Neutrophil (primary cell): ENCODE measurements around the gene SFXN4.
"Not testable (repeated sequence)": the region's sequence is repeated elsewhere in the genome, so short reads cannot be mapped to it uniquely, and the experiment has no call there.

Source experiments
- H3K27ac ChIP-seq: fragments of 200-600 bp; sonication (generic); 2 replicates; pipeline ENCODE4 v1.5.1; 2016; ENCODE audit warnings: mild to moderate bottlenecking, moderate library complexity
- H3K27me3 ChIP-seq: fragments of 200-600 bp; sonication (generic); 2 replicates; pipeline ENCODE4 v1.6.0; 2016; ENCODE audit warnings: mild to moderate bottlenecking
- H3K36me3 ChIP-seq: fragments of 200-600 bp; sonication (generic); 2 replicates; pipeline ENCODE4 v1.5.1; 2017
- H3K4me1 ChIP-seq, 2 experiments: fragments of 200-600 bp in 1 of 2; sonication (generic) in 1 of 2; 1 replicate in 1 of 2; 2 replicates in 1 of 2; pipeline versions ENCODE4 v1.5.1 to v1.6.1; 2013 to 2016; ENCODE audit warnings: low read depth in 1 of 2, low read length in 1 of 2, mild to moderate bottlenecking in 1 of 2, moderate library complexity in 1 of 2; ENCODE audit not compliant: control insufficient read depth in 1 of 2, insufficient read depth in 1 of 2
- H3K4me3 ChIP-seq, 2 experiments: fragments of 200-600 bp in 1 of 2; sonication (generic) in 1 of 2; 1 replicate in 1 of 2; 2 replicates in 1 of 2; pipeline ENCODE4 v1.5.1; 2013 to 2016; ENCODE audit warnings: low read depth in 1 of 2, low read length in 1 of 2, mild to moderate bottlenecking in 1 of 2, moderate library complexity in 1 of 2
- H3K9me3 ChIP-seq: fragments of 200-600 bp; sonication (generic); 2 replicates; pipeline ENCODE4 v1.5.1; 2016
- TF ChIP-seq, protein P1 (sequence below): fragments of 200-600 bp; sonication (generic); IDR thresholded peaks from 2 replicates; pipeline ENCODE4 v1.5.1; 2016; ENCODE audit warnings: antibody characterized with exemption

SFXN4 gene

DNA sequence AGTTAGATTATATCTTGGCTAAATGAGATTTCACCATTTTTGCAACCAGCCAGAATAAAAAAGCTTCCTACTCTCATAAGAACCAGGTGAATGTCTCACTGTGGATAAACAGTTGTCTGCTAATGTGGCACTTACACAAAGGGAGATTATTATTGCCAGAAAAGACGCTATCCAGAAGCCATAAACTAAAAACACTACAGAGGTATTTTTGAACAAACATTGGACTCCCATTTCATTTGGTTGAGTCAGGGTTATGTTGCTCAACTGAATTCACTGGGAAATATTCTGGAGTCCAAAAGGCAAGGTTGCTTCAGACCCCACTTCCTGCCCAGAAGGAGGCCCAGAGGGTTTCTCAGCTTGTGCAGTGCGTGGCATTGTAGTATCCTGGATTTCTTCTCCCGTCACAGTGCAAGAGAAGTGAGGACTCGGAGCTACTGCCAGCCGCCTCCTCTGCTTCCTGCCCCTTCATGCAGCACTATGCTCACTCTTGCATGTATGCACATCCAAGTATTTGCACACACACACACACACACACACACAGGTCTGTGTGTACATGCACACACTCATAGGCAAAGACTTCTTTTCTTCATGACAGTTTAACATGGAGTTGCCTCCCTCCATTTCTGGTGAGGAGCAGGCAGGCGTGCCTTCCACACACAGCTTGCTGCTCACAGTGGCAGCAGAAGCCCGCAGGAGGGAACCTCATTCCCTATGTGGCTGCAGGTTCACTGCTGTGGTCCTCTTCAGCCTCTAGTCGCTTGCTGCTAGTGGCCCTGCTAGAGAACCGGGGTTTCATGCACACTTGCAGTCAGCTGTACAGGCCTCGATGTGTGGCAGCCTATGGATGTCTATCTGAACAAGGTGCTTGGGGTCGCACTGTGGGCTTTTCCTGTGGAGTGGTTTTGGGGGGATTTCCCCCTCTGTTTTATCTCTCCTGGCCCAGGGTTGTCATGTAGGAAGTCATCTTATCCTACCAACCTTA is 51.5 kb downstream of the SFXN4 start:
- peaks cover 19 to 29% of the 10 kb centered on the region in 2 experiments for H3K4me1 ChIP-seq
- H3K4me3 ChIP-seq = no peak overlapping the region
- H3K36me3 ChIP-seq = peaks cover 88% of the 10 kb centered on the region
- TF ChIP-seq, protein P1, sequence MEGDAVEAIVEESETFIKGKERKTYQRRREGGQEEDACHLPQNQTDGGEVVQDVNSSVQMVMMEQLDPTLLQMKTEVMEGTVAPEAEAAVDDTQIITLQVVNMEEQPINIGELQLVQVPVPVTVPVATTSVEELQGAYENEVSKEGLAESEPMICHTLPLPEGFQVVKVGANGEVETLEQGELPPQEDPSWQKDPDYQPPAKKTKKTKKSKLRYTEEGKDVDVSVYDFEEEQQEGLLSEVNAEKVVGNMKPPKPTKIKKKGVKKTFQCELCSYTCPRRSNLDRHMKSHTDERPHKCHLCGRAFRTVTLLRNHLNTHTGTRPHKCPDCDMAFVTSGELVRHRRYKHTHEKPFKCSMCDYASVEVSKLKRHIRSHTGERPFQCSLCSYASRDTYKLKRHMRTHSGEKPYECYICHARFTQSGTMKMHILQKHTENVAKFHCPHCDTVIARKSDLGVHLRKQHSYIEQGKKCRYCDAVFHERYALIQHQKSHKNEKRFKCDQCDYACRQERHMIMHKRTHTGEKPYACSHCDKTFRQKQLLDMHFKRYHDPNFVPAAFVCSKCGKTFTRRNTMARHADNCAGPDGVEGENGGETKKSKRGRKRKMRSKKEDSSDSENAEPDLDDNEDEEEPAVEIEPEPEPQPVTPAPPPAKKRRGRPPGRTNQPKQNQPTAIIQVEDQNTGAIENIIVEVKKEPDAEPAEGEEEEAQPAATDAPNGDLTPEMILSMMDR = no peak
- H3K9me3 ChIP-seq = no peaks in the 10 kb centered on the region
- peak overlapping the region; percentile 73 for H3K27ac ChIP-seq
- H3K27me3 ChIP-seq = no peaks in the 10 kb centered on the region

DNA sequence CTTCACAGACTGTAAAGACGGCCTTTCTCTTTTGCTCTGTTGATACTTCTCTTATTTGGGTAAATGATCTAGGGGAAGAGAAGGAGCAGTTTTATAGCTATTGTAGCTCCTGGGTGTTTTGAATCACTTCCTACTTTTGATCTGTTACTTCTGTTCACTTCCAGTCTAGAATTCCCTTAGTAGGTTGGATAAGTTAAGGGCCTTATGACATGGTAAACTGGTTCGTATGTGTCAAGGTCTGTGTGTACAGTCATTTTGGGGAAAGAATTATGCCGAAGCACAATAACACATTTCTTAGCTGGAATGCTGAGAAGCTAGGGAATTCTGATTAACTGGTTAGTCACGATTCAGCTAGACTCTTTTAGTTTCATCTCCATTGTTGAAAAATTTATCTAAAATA is 53.5 kb downstream of the SFXN4 start:
- TF ChIP-seq, protein P1 = no peak
- peak overlapping the region; percentile 52 for H3K27ac ChIP-seq
- peaks cover 78% of the 10 kb centered on the region for H3K36me3 ChIP-seq
- no peak overlapping the region for H3K4me3 ChIP-seq
- H3K4me1 ChIP-seq = peaks cover 37 to 45% of the 10 kb centered on the region in 2 experiments
- no peaks in the 10 kb centered on the region for H3K27me3 ChIP-seq
- no peaks in the 10 kb centered on the region for H3K9me3 ChIP-seq

DNA sequence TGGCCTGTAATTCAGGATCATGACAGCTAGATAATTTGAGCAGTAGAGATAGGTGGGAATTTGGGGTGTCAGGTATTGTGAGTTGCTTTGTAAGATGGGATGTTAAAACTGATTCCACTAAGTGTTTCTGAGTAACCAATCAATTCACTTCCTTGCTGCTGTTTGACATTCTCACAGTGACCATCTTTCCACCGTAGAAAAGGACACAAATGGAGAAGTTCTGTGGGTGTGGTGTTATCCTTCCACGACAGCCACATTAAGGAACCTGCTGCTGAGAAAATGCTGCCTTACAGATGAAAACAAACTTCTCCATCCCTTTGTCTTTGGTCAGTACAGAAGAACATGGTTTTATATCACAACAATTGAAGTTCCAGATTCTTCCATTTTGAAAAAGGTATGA is 57.7 kb downstream of the SFXN4 start:
- not testable (repeated sequence) for H3K9me3 ChIP-seq, H3K27me3 ChIP-seq
- Histone ChIP-seq H3K4me3 (peak overlapping the region; percentile 17 to 18), H3K27ac (peak overlapping the region; percentile 86), H3K4me1 (peaks cover 46 to 51% of the 10 kb centered on the region in 2 experiments), H3K36me3 (peaks cover 43% of the 10 kb centered on the region)

DNA sequence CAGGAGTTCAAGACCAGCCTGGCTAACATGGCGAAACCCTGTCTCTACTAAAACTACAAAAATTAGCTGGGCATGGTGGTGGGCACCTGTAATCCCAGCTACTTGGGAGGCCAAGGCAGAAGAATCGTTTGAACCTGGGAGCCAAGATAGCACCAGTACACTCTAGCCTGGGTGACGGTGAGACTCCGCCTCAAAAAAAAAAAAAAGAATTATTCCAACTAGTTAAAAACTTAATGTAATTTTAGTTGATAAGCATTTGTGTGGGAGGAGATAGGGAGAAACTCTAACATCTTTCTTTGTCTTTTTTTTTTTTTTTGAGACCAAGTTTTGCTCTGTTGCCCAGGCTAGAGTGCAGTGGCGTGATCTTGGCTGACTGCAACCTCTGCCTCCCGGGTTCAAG is 58.4 kb downstream of the SFXN4 start:
- H3K27ac ChIP-seq = peak overlapping the region; percentile 86

DNA sequence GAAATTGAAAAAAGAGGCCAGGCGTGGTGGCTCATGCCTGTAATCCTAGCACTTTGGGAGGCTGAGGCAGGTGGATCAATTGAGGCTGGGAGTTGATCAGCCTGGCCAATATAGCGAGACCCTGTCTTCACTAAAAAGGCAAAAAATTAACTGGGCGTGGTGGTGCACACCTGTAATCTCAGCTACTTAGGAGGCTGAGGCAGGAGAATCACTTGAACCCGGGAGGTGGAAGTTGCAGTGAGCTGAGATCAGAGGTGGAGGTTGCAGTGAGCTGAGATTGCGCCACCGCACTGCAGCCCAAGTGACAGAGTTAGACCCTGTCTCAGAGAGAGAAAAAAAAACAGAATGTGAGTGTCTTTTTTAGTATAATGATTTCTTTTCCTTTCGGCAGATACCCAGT is 59.6 kb downstream of the SFXN4 start:
- Histone ChIP-seq H3K36me3 (peaks cover 26% of the 10 kb centered on the region), H3K4me3 (peak overlapping the region; percentile 79 to 92), H3K4me1 (peaks cover 46 to 51% of the 10 kb centered on the region in 2 experiments), H3K27ac (peak overlapping the region; percentile 86)
- not testable (repeated sequence) for H3K9me3 ChIP-seq, H3K27me3 ChIP-seq

More for the DNA sequence above, 58.4 kb downstream of the SFXN4 start:
- H3K27me3 ChIP-seq, H3K9me3 ChIP-seq, H3K4me3 ChIP-seq: not testable (repeated sequence)
- peaks cover 46 to 51% of the 10 kb centered on the region in 2 experiments for H3K4me1 ChIP-seq
- peaks cover 38% of the 10 kb centered on the region for H3K36me3 ChIP-seq

DNA sequence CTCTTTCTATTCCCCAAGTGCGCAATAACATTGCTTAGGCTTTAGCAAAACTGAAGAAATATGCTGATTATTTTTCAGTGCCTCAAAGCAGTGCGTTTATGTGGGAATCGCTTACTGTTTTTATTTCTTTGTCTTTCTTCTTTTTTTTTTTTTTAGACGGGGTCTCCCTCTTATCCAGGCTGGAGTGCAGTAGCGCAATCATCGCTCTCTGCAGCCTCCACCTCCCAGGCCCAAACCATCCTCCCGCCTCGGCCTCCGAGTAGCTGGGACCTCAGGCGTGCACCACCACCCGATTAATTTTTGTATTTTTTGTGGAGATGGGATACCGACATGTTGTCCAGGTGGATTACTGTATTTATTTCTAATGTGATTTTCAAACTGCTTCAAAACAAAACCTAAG is 60.4 kb downstream of the SFXN4 start:
- Histone ChIP-seq H3K27ac (peak overlapping the region; percentile 87), H3K36me3 (peaks cover 18% of the 10 kb centered on the region), H3K4me3 (peak overlapping the region; percentile 79 to 92), H3K27me3 (no peaks in the 10 kb centered on the region), H3K9me3 (no peaks in the 10 kb centered on the region), H3K4me1 (peaks cover 52 to 57% of the 10 kb centered on the region in 2 experiments)
- TF ChIP-seq, protein P1 = no peak

DNA sequence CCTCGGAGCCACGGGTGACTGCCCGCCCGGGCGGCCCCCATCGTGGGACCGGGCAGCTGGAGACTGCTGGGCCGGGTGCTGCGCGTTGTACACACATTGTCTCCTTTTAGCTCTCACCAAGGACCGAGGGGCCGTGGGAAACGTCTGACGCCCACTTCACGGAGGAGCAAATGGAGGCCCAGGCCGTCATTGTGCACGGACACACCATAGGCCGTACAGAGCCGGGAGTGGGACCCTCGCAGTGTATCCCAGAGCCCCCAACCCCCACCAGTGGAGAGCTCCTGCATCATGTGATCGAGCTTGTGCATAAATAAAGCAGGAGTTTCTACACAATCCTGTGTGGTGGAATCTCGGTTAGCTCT is 60.9 kb downstream of the SFXN4 start:
- peaks cover 13% of the 10 kb centered on the region for H3K36me3 ChIP-seq
- peaks cover 52 to 58% of the 10 kb centered on the region in 2 experiments for H3K4me1 ChIP-seq
- peak overlapping the region; percentile 87 for H3K27ac ChIP-seq
- no peaks in the 10 kb centered on the region for H3K27me3 ChIP-seq
- TF ChIP-seq, protein P1 = no peak
- peak overlapping the region; percentile 79 to 92 for H3K4me3 ChIP-seq
- no peaks in the 10 kb centered on the region for H3K9me3 ChIP-seq
